ENCODE data around the gene CTRL. TPM values are rescaled to one million over a fixed set of nuclear protein-coding genes. Genes with fewer than 3 reads are reported as not detected.

Gene CTRL
- total RNA-seq, 2 donors from 2014 or later = 0.66 to 2.3 TPM

DNA sequence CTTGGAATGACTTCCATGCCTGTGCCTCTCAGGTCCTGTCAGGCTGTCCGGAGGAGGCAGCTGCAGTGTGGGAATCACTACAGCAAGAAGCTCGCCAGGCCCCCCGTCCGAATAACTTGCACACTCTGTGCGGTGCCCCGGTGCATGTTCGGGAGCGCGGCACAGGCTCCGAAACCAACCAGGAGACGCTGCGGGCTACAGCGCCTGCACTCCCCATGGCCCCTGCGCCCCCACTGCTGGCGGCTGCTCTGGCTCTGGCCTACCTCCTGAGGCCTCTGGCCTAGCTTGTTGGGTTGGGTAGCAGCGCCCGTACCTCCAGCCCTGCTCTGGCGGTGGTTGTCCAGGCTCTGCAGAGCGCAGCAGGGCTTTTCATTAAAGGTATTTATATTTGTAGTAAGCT lies 45.7 kb downstream of the CTRL start:
- Mint-ChIP-seq H3K36me3 (ENCODE audit: low read depth) (peaks cover 22% of the 10 kb centered on the region), H3K9me3 (no peaks in the 10 kb centered on the region), H3K4me3 (peak overlapping the region; percentile 42), H3K27me3 (ENCODE audit: insufficient read depth) (no peaks in the 10 kb centered on the region), H3K4me1 (peaks cover 16% of the 10 kb centered on the region), H3K27ac (peak overlapping the region; percentile 78)
- Histone ChIP-seq H3K27me3 (ENCODE audit: control insufficient read depth, insufficient read depth, low read length, poor library complexity, severe bottlenecking) (no peaks in the 10 kb centered on the region), H3K9me3 (ENCODE audit: control insufficient read depth, low read length) (no peaks in the 10 kb centered on the region), H3K27ac (ENCODE audit: low read depth, low read length) (no peak overlapping the region), H3K4me3 (ENCODE audit: low read length) (no peak overlapping the region), H3K36me3 (ENCODE audit: control insufficient read depth, insufficient read depth, low read length) (peaks cover 36% of the 10 kb centered on the region), H3K9ac (ENCODE audit: extremely low read depth, low read length, poor library complexity, severe bottlenecking) (no peak overlapping the region), H3K4me1 (ENCODE audit: control insufficient read depth, insufficient read depth, low read length) (peaks cover 5% of the 10 kb centered on the region)
- whole genome bisulfite sequencing, 2 experiments (ENCODE audit: insufficient coverage in 1 of 2, insufficient read length in 1 of 2) = 94 to 95% methylated on average over 15 to 19 of the region's 19 CpGs
- DNase-seq = no peak
- TF ChIP-seq, protein P1, sequence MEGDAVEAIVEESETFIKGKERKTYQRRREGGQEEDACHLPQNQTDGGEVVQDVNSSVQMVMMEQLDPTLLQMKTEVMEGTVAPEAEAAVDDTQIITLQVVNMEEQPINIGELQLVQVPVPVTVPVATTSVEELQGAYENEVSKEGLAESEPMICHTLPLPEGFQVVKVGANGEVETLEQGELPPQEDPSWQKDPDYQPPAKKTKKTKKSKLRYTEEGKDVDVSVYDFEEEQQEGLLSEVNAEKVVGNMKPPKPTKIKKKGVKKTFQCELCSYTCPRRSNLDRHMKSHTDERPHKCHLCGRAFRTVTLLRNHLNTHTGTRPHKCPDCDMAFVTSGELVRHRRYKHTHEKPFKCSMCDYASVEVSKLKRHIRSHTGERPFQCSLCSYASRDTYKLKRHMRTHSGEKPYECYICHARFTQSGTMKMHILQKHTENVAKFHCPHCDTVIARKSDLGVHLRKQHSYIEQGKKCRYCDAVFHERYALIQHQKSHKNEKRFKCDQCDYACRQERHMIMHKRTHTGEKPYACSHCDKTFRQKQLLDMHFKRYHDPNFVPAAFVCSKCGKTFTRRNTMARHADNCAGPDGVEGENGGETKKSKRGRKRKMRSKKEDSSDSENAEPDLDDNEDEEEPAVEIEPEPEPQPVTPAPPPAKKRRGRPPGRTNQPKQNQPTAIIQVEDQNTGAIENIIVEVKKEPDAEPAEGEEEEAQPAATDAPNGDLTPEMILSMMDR (conservative IDR thresholded peaks at IDR 0.05) = no peak

GRCh38 chr16:67885545-67885944 lies 46.1 kb downstream of the CTRL start:
- peaks cover 41% of the 10 kb centered on the region for H3K36me3 ChIP-seq (ENCODE audit: control insufficient read depth, insufficient read depth, low read length)
- Mint-ChIP-seq H3K4me1 (peaks cover 16% of the 10 kb centered on the region), H3K36me3 (ENCODE audit: low read depth) (peaks cover 23% of the 10 kb centered on the region), H3K27me3 (ENCODE audit: insufficient read depth) (no peaks in the 10 kb centered on the region), H3K9me3 (no peaks in the 10 kb centered on the region), H3K4me3 (peak overlapping the region; percentile 42), H3K27ac (peak overlapping the region; percentile 44)
- DNase-seq = peak; percentile 56
- no peak overlapping the region for H3K4me3 ChIP-seq (ENCODE audit: low read length)
- H3K4me1 ChIP-seq (ENCODE audit: control insufficient read depth, insufficient read depth, low read length) = peaks cover 5% of the 10 kb centered on the region
- H3K9me3 ChIP-seq (ENCODE audit: control insufficient read depth, low read length) = no peaks in the 10 kb centered on the region
- H3K27me3 ChIP-seq (ENCODE audit: control insufficient read depth, insufficient read depth, low read length, poor library complexity, severe bottlenecking) = no peaks in the 10 kb centered on the region
- TF ChIP-seq, protein P1 (conservative IDR thresholded peaks at IDR 0.05) = no peak
- H3K27ac ChIP-seq (ENCODE audit: low read depth, low read length) = no peak overlapping the region
- 90 to 100% methylated on average over 2 to 12 of the region's 12 CpGs for WGBS, 2 experiments (ENCODE audit: insufficient coverage in 1 of 2, insufficient read length in 1 of 2)
- H3K9ac ChIP-seq (ENCODE audit: extremely low read depth, low read length, poor library complexity, severe bottlenecking) = no peak overlapping the region

- Histone ChIP-seq H3K27ac (ENCODE audit: low read depth, low read length) (no peak within 1 kb of the TSS), H3K36me3 (ENCODE audit: control insufficient read depth, insufficient read depth, low read length) (peaks cover 49% of the 10 kb centered on the region), H3K4me3 (ENCODE audit: low read length) (no peak within 1 kb of the TSS), H3K4me1 (ENCODE audit: control insufficient read depth, insufficient read depth, low read length) (peaks cover 5% of the 10 kb centered on the region), H3K9ac (ENCODE audit: extremely low read depth, low read length, poor library complexity, severe bottlenecking) (no peak within 1 kb of the TSS), H3K27me3 (ENCODE audit: control insufficient read depth, insufficient read depth, low read length, poor library complexity, severe bottlenecking) (no peaks in the 10 kb centered on the region), H3K9me3 (ENCODE audit: control insufficient read depth, low read length) (no peaks in the 10 kb centered on the region)
- WGBS, 2 experiments (ENCODE audit: insufficient coverage in 1 of 2, insufficient read length in 1 of 2) = 22 to 27% methylated on average over 13 to 22 of the region's 22 CpGs
- Mint-ChIP-seq H3K27ac (peak within 1 kb of the TSS; percentile 83), H3K4me3 (peak within 1 kb of the TSS; percentile 42), H3K9me3 (no peaks in the 10 kb centered on the region), H3K27me3 (ENCODE audit: insufficient read depth) (no peaks in the 10 kb centered on the region), H3K4me1 (peaks cover 16% of the 10 kb centered on the region), H3K36me3 (ENCODE audit: low read depth) (peaks cover 29% of the 10 kb centered on the region)
- DNase-seq = peak; percentile 98
- TF ChIP-seq, protein P1 (conservative IDR thresholded peaks at IDR 0.05) = no peak
Measured at GRCh38 chr16:67884684-67885083, 47.0 kb downstream of the CTRL start, which contains the start of gene NRN1L. TSS of gene NRN1L (plus strand) at chr16:67884885. CDS start at chr16:67884904, 19 bp downstream.
